H9 (cell line): ENCODE data around the gene MAP3K5. TPM values are rescaled to one million over a fixed set of nuclear protein-coding genes. Genes with fewer than 3 reads are reported as not detected.

ENCODE experiments used
- DNase-seq: peaks from one replicate; pipeline ENCODE4 v3.0.0-alpha.2; 2017
- H2AFZ ChIP-seq: one replicate; pipeline ENCODE4 v1.6.1; 2013; ENCODE audit warnings: mild to moderate bottlenecking, low read length, control low read depth, moderate library complexity
- H2AK5ac ChIP-seq: 2 replicates; pipeline ENCODE4 v1.6.1; 2013; ENCODE audit warnings: low read length, control low read depth, mixed read lengths; ENCODE audit not compliant: insufficient read length
- H2BK120ac ChIP-seq: one replicate; pipeline ENCODE4 v1.6.1; 2013; ENCODE audit warnings: low read depth, mild to moderate bottlenecking, low read length, control low read depth, inconsistent platforms; ENCODE audit not compliant: poor library complexity, severe bottlenecking
- H2BK12ac ChIP-seq: 2 replicates; pipeline ENCODE4 v1.6.1; 2013; ENCODE audit warnings: low read length, control low read depth, mixed read lengths, low read depth; ENCODE audit not compliant: insufficient read length
- H2BK15ac ChIP-seq: 2 replicates; pipeline ENCODE4 v1.6.1; 2013; ENCODE audit warnings: low read depth, low read length, control low read depth
- H2BK20ac ChIP-seq: one replicate; pipeline ENCODE4 v1.6.1; 2013; ENCODE audit warnings: low read depth, mild to moderate bottlenecking, low read length, control low read depth, inconsistent platforms; ENCODE audit not compliant: poor library complexity, severe bottlenecking
- H2BK5ac ChIP-seq: 2 replicates; pipeline ENCODE4 v1.6.1; 2013; ENCODE audit warnings: low read length, control low read depth, mixed read lengths; ENCODE audit not compliant: insufficient read length
- H3K14ac ChIP-seq: 2 replicates; pipeline ENCODE4 v1.6.1; 2013; ENCODE audit warnings: low read length, control low read depth; ENCODE audit not compliant: insufficient read depth
- H3K18ac ChIP-seq: 2 replicates; pipeline ENCODE4 v1.6.1; 2013; ENCODE audit warnings: low read depth, mild to moderate bottlenecking, mixed read lengths, low read length, control low read depth; ENCODE audit not compliant: insufficient read length
- H3K23ac ChIP-seq: 2 replicates; pipeline ENCODE4 v1.6.1; 2013; ENCODE audit warnings: low read length, control low read depth, mixed read lengths, low read depth; ENCODE audit not compliant: insufficient read length
- H3K23me2 ChIP-seq: 2 replicates; pipeline ENCODE4 v1.6.1; 2013; ENCODE audit warnings: low read depth, mild to moderate bottlenecking, mixed read lengths, low read length, control low read depth; ENCODE audit not compliant: insufficient read length, poor library complexity, severe bottlenecking
- H3K27ac ChIP-seq: 2 replicates; pipeline ENCODE4 v1.5.1; 2013; ENCODE audit warnings: low read length, control low read depth, mixed read lengths, low read depth; ENCODE audit not compliant: insufficient read length
- H3K27me3 ChIP-seq: 2 replicates; pipeline ENCODE4 v1.6.1; 2013; ENCODE audit warnings: low read length, control low read depth, inconsistent platforms; ENCODE audit not compliant: insufficient read depth
- H3K4ac ChIP-seq: 2 replicates; pipeline ENCODE4 v1.6.1; 2013; ENCODE audit warnings: low read depth, mild to moderate bottlenecking, control low read depth, inconsistent platforms, low read length, moderate library complexity
- H3K4me1 ChIP-seq: 2 replicates; pipeline ENCODE4 v1.6.1; 2013; ENCODE audit warnings: low read length, control low read depth, inconsistent platforms; ENCODE audit not compliant: insufficient read depth
- H3K4me2 ChIP-seq: 2 replicates; pipeline ENCODE4 v1.6.1; 2013; ENCODE audit warnings: low read length, control low read depth, mixed read lengths; ENCODE audit not compliant: insufficient read length, insufficient read depth
- H3K56ac ChIP-seq: 2 replicates; pipeline ENCODE4 v1.6.1; 2013; ENCODE audit warnings: low read depth, mild to moderate bottlenecking, mixed read lengths, low read length, control low read depth; ENCODE audit not compliant: insufficient read length
- H3K79me1 ChIP-seq: 2 replicates; pipeline ENCODE4 v1.6.1; 2013; ENCODE audit warnings: low read depth, mild to moderate bottlenecking, moderate library complexity, low read length, control low read depth, inconsistent platforms; ENCODE audit not compliant: insufficient read depth, poor library complexity, severe bottlenecking
- H3K79me2 ChIP-seq: 2 replicates; pipeline ENCODE4 v1.6.1; 2013; ENCODE audit warnings: low read length, control low read depth, inconsistent platforms; ENCODE audit not compliant: insufficient read depth
- H3K9ac ChIP-seq: 2 replicates; pipeline ENCODE4 v1.6.1; 2013; ENCODE audit warnings: low read length, control low read depth, mixed read lengths; ENCODE audit not compliant: insufficient read length; ENCODE audit errors: extremely low read depth
- H3K9me3 ChIP-seq: one replicate; pipeline ENCODE4 v1.6.1; 2013; ENCODE audit warnings: low read depth, low read length, inconsistent platforms; ENCODE audit not compliant: control insufficient read depth
- H3T11ph ChIP-seq: one replicate; pipeline ENCODE4 v1.6.1; 2013; ENCODE audit warnings: mild to moderate bottlenecking, low read length, control low read depth, inconsistent platforms
- H4K20me1 ChIP-seq: one replicate; pipeline ENCODE4 v1.6.1; 2013; ENCODE audit not compliant: control insufficient read depth, insufficient read length, insufficient read depth
- H4K5ac ChIP-seq: 2 replicates; pipeline ENCODE4 v1.6.1; 2013; ENCODE audit warnings: low read depth, mild to moderate bottlenecking, mixed read lengths, low read length, control low read depth; ENCODE audit not compliant: insufficient read length
- H4K8ac ChIP-seq: replicated peaks from 2 replicates; pipeline ENCODE4 v1.6.1; 2013; ENCODE audit warnings: low read length, control low read depth, mixed read lengths, low read depth; ENCODE audit not compliant: insufficient read length
- H4K91ac ChIP-seq: 2 replicates; pipeline ENCODE4 v1.6.1; 2013; ENCODE audit warnings: low read depth, mild to moderate bottlenecking, moderate library complexity, mixed read lengths, low read length, control low read depth; ENCODE audit not compliant: insufficient read length
- H3K27ac Mint-ChIP-seq, 3 experiments: 2 replicates in 2 of 3; 3 replicates in 1 of 3; pipeline ENCODE4 v1.8.0; 2020 to 2021; ENCODE audit warnings: mixed read lengths in 3 of 3, mild to moderate bottlenecking in 1 of 3, moderate library complexity in 1 of 3
- H3K27me3 Mint-ChIP-seq: 2 replicates; pipeline ENCODE4 v1.8.0; 2021; ENCODE audit warnings: low read depth, mild to moderate bottlenecking, moderate library complexity, mixed read lengths
- H3K36me3 Mint-ChIP-seq, 3 experiments: 2 replicates in 2 of 3; 3 replicates in 1 of 3; pipeline ENCODE4 v1.8.0; 2020 to 2021; ENCODE audit warnings: low read depth in 3 of 3, mixed read lengths in 3 of 3; ENCODE audit not compliant: insufficient read depth in 1 of 3
- H3K4me1 Mint-ChIP-seq, 2 experiments: 2 replicates each; pipeline ENCODE4 v1.8.0; 2020; ENCODE audit warnings: mixed read lengths in 2 of 2
- H3K4me3 Mint-ChIP-seq, 2 experiments: 2 replicates in 1 of 2; 3 replicates in 1 of 2; pipeline ENCODE4 v1.8.0; 2020 to 2021; ENCODE audit warnings: mild to moderate bottlenecking in 2 of 2, mixed read lengths in 2 of 2, moderate library complexity in 1 of 2
- H3K9me3 Mint-ChIP-seq, 2 experiments: 2 replicates in 1 of 2; 3 replicates in 1 of 2; pipeline ENCODE4 v1.8.0; 2020; ENCODE audit warnings: mild to moderate bottlenecking in 2 of 2, mixed read lengths in 2 of 2, moderate library complexity in 1 of 2
- WGBS: extraction: QIAGEN DNeasy Blood & Tissue Kit; methylation state at CpG from one replicate; pipeline ENCODE4 v1.1.7; 2013; ENCODE audit warnings: missing lambda C conversion rate, low lambda C conversion rate, mixed read lengths; ENCODE audit not compliant: insufficient read length; ENCODE audit errors: extremely low coverage; 5-methylcytosine and 5-hydroxymethylcytosine counted together
- long read RNA-seq: library from polyadenylated mRNA; unstranded; transcript quantifications from one replicate; pipeline ENCODE4 v2.0.0, GENCODE V29; 2020
- total RNA-seq: library from RNA; stranded (reverse); gene quantifications from 2 replicates; pipeline ENCODE4 v1.2.1, GENCODE V29; 2021
- TF ChIP-seq, protein P1 (sequence below): fragments of 200-600 bp; sonication (generic); conservative IDR thresholded peaks from 3 replicates; pipeline ENCODE4 v1.8.0; 2021; ENCODE audit warnings: antibody characterized with exemption, mild to moderate bottlenecking

Gene MAP3K5, protein sequence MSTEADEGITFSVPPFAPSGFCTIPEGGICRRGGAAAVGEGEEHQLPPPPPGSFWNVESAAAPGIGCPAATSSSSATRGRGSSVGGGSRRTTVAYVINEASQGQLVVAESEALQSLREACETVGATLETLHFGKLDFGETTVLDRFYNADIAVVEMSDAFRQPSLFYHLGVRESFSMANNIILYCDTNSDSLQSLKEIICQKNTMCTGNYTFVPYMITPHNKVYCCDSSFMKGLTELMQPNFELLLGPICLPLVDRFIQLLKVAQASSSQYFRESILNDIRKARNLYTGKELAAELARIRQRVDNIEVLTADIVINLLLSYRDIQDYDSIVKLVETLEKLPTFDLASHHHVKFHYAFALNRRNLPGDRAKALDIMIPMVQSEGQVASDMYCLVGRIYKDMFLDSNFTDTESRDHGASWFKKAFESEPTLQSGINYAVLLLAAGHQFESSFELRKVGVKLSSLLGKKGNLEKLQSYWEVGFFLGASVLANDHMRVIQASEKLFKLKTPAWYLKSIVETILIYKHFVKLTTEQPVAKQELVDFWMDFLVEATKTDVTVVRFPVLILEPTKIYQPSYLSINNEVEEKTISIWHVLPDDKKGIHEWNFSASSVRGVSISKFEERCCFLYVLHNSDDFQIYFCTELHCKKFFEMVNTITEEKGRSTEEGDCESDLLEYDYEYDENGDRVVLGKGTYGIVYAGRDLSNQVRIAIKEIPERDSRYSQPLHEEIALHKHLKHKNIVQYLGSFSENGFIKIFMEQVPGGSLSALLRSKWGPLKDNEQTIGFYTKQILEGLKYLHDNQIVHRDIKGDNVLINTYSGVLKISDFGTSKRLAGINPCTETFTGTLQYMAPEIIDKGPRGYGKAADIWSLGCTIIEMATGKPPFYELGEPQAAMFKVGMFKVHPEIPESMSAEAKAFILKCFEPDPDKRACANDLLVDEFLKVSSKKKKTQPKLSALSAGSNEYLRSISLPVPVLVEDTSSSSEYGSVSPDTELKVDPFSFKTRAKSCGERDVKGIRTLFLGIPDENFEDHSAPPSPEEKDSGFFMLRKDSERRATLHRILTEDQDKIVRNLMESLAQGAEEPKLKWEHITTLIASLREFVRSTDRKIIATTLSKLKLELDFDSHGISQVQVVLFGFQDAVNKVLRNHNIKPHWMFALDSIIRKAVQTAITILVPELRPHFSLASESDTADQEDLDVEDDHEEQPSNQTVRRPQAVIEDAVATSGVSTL (N-terminal part only)
- 1.6 and 1.7 TPM in 2 replicates for total RNA-seq
- long read RNA-seq: 0 reads

DNA sequence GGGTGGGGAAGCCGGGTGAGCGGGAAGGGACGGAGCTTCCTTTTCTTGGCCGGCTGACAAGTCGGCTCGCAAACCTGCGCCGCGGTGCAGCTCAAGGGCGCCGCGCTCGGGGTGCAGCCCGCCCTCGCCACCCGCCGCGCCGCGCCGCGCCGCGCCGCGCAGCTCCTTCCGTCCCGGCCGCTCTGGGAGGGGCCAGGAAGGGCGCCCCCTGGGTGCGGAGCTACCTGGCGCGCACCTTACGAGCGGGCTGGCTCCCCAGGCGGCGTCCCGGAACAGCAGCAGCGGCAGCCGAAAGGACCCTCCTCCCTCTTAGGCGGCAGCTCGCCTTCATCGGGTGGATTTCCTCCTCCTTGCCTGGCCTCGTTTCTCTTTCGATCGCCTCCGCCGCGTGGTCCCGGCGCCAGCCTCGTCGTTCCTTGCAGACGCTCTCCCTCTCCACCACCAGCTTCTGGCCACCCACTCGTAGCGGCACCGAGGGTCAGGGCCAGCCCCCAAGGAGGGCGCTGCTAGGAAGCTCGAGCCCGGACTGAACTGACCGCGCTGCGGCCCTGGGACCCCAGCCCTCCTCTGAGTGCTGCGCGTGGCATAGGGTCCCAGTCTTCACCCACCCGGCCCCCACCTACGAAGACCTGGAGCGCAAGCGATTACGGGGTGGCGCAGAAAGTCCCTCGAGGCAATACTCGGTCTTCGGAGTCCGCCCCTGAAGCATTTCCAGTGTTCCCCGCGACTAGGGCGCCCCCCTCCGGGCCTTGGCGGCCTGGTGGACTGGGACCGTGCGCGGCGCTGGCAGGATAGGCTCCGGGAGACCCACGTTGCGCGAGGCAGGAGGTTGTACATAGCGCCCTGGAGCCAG lies at the start of gene MAP3K5:
Gene MAP3K5 (minus strand): TSS at position 68 of the 853 bp plus-strand sequence. CDS start 320 bp downstream, outside the sequence.
- H3K4me2 ChIP-seq: peak within 1 kb of the TSS; percentile 62
- no peak within 1 kb of the TSS for H2BK120ac ChIP-seq
- H2BK15ac ChIP-seq: no peak within 1 kb of the TSS
- no peaks in the 10 kb centered on the region for H3K4me1 ChIP-seq
- H3K79me2 ChIP-seq: no peaks in the 10 kb centered on the region
- 0 out of 7 replicates have a peak within 1 kb of the TSS, but pooled peaks of 1 of the 3 experiments have one; percentile 21 for H3K27ac Mint-ChIP-seq
- H2BK12ac ChIP-seq: no peak within 1 kb of the TSS
- no peaks in the 10 kb centered on the region for H3K79me1 ChIP-seq
- peak within 1 kb of the TSS; percentile 81 to 89 for H3K4me3 Mint-ChIP-seq
- no peak within 1 kb of the TSS for H4K5ac ChIP-seq
- peaks cover 0 to 2% (median 0%) of the 10 kb centered on the region in 3 experiments; a peak in 1 of 7 replicates for H3K36me3 Mint-ChIP-seq
- H3K56ac ChIP-seq: no peak within 1 kb of the TSS
- WGBS: no CpG with 5 or more reads among the region's 89 CpGs
- H3K9ac ChIP-seq: no peak within 1 kb of the TSS
- no peak within 1 kb of the TSS for H2AFZ ChIP-seq
- H3K9me3 Mint-ChIP-seq: no peaks in the 10 kb centered on the region; a peak in 1 of 5 replicates
- no peak within 1 kb of the TSS for H3K23ac ChIP-seq
- DNase-seq: peak; percentile 79
- H4K20me1 ChIP-seq: no peaks in the 10 kb centered on the region
- peaks cover 12% of the 10 kb centered on the region in 2 experiments for H3K4me1 Mint-ChIP-seq
- H3K9me3 ChIP-seq: no peaks in the 10 kb centered on the region
- no peak within 1 kb of the TSS for H3K27ac ChIP-seq
- H3K18ac ChIP-seq: no peak within 1 kb of the TSS
- no peak within 1 kb of the TSS for H2BK20ac ChIP-seq
- H3K27me3 ChIP-seq: peaks cover 9% of the 10 kb centered on the region; the same call in 1 of the 2 replicates
- H3T11ph ChIP-seq: no peak within 1 kb of the TSS
- TF ChIP-seq, protein P1, sequence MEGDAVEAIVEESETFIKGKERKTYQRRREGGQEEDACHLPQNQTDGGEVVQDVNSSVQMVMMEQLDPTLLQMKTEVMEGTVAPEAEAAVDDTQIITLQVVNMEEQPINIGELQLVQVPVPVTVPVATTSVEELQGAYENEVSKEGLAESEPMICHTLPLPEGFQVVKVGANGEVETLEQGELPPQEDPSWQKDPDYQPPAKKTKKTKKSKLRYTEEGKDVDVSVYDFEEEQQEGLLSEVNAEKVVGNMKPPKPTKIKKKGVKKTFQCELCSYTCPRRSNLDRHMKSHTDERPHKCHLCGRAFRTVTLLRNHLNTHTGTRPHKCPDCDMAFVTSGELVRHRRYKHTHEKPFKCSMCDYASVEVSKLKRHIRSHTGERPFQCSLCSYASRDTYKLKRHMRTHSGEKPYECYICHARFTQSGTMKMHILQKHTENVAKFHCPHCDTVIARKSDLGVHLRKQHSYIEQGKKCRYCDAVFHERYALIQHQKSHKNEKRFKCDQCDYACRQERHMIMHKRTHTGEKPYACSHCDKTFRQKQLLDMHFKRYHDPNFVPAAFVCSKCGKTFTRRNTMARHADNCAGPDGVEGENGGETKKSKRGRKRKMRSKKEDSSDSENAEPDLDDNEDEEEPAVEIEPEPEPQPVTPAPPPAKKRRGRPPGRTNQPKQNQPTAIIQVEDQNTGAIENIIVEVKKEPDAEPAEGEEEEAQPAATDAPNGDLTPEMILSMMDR: peak; percentile 84
- no peak within 1 kb of the TSS for H4K8ac ChIP-seq
- peaks cover 5% of the 10 kb centered on the region for H3K23me2 ChIP-seq
- H2BK5ac ChIP-seq: no peak within 1 kb of the TSS
- peak within 1 kb of the TSS; percentile 81; the same call in 1 of the 2 replicates for H3K14ac ChIP-seq
- H3K4ac ChIP-seq: no peak within 1 kb of the TSS
- no peak within 1 kb of the TSS for H2AK5ac ChIP-seq
- peaks cover 63% of the 10 kb centered on the region for H3K27me3 Mint-ChIP-seq
- no peak within 1 kb of the TSS for H4K91ac ChIP-seq
